CD14-positive monocyte (primary cell): ENCODE results near the gene SETBP1. TPM values are rescaled to one million over a fixed set of nuclear protein-coding genes. Genes with fewer than 3 reads are reported as not detected.

Experiments
- DNase-seq, 3 donors: peaks; one replicate each; pipeline ENCODE4 v3.0.0-alpha.2; 2011 to 2022
- H2AFZ ChIP-seq: 2 replicates; pipeline ENCODE4 v1.6.0; 2012; ENCODE audit warnings: mild to moderate bottlenecking, low read depth, low read length, inconsistent platforms; ENCODE audit not compliant: insufficient read depth, poor library complexity, severe bottlenecking
- H3K27ac ChIP-seq, 2 donors: 1 replicate in 1 of 2; 2 replicates in 1 of 2; pipeline ENCODE4 v1.5.1; 2012 to 2013; ENCODE audit warnings: low read length in 2 of 2, control low read depth in 1 of 2, inconsistent platforms in 1 of 2, low read depth in 1 of 2, mild to moderate bottlenecking in 1 of 2
- H3K27me3 ChIP-seq, 2 donors: one replicate each; pipeline versions ENCODE4 v1.6.0 to v1.6.1; 2011 to 2013; ENCODE audit warnings: low read length in 2 of 2; ENCODE audit not compliant: control insufficient read depth in 2 of 2, insufficient read depth in 2 of 2
- H3K36me3 ChIP-seq, 2 donors: replicated peaks in 1 of 2; 1 replicate in 1 of 2; 2 replicates in 1 of 2; pipeline versions ENCODE4 v1.5.1 to v1.6.1; 2012 to 2013; ENCODE audit warnings: low read length in 2 of 2, control low read depth in 1 of 2, inconsistent platforms in 1 of 2, mild to moderate bottlenecking in 1 of 2; ENCODE audit not compliant: insufficient read depth in 2 of 2, control insufficient read depth in 1 of 2
- H3K4me1 ChIP-seq, 2 donors: 1 replicate in 1 of 2; 2 replicates in 1 of 2; pipeline versions ENCODE4 v1.5.1 to v1.6.1; 2012 to 2013; ENCODE audit warnings: low read length in 2 of 2, control low read depth in 1 of 2, inconsistent platforms in 1 of 2, mild to moderate bottlenecking in 1 of 2, moderate library complexity in 1 of 2; ENCODE audit not compliant: insufficient read depth in 2 of 2, control insufficient read depth in 1 of 2
- H3K4me2 ChIP-seq: replicated peaks from 2 replicates; pipeline ENCODE3; 2012; ENCODE audit warnings: low read length, moderate library complexity, mild to moderate bottlenecking; ENCODE audit not compliant: poor library complexity, severe bottlenecking; ENCODE audit errors: extremely low read depth
- H3K4me3 ChIP-seq, 3 experiments: fragments of 200-600 bp in 1 of 3; sonication (generic) in 1 of 3; replicated peaks in 1 of 3; 1 replicate in 2 of 3; 2 replicates in 1 of 3; pipeline ENCODE4 v1.5.1; 2011 to 2013; ENCODE audit warnings: low read length in 3 of 3, mild to moderate bottlenecking in 3 of 3, control low read depth in 2 of 3, low read depth in 2 of 3, inconsistent platforms in 1 of 3, moderate library complexity in 1 of 3
- H3K79me2 ChIP-seq: 2 replicates; pipeline ENCODE4 v1.6.0; 2012; ENCODE audit warnings: mild to moderate bottlenecking, control low read depth, inconsistent platforms, low read length, moderate library complexity; ENCODE audit not compliant: insufficient read depth
- H3K9ac ChIP-seq: 2 replicates; pipeline ENCODE4 v1.6.0; 2017; ENCODE audit warnings: low read length, mild to moderate bottlenecking; ENCODE audit not compliant: insufficient read depth, poor library complexity, severe bottlenecking
- H3K9me3 ChIP-seq, 2 donors: replicated peaks in 1 of 2; 1 replicate in 1 of 2; 2 replicates in 1 of 2; pipeline versions ENCODE4 v1.5.1 to v1.6.1; 2012 to 2013; ENCODE audit warnings: low read length in 2 of 2, control low read depth in 1 of 2; ENCODE audit not compliant: control insufficient read depth in 1 of 2, insufficient read depth in 1 of 2
- H4K20me1 ChIP-seq: 2 replicates; pipeline ENCODE4 v1.6.0; 2012; ENCODE audit warnings: mild to moderate bottlenecking, low read length, control low read depth, moderate library complexity; ENCODE audit not compliant: insufficient read depth
- H3K27ac Mint-ChIP-seq, 7 donors: one replicate each; pipeline ENCODE4 v1.8.0; 2020; ENCODE audit warnings: mild to moderate bottlenecking in 7 of 7, mixed read lengths in 7 of 7, moderate library complexity in 6 of 7, inconsistent platforms in 2 of 7
- H3K27me3 Mint-ChIP-seq, 3 donors: one replicate each; pipeline ENCODE4 v1.8.0; 2021 to 2022; ENCODE audit warnings: low read depth in 3 of 3, mild to moderate bottlenecking in 3 of 3, mixed read lengths in 3 of 3, moderate library complexity in 3 of 3, inconsistent platforms in 1 of 3
- H3K36me3 Mint-ChIP-seq, 2 donors: one replicate each; pipeline ENCODE4 v1.8.0; 2020; ENCODE audit warnings: mixed read lengths in 2 of 2, inconsistent platforms in 1 of 2, mild to moderate bottlenecking in 1 of 2
- H3K4me1 Mint-ChIP-seq: one replicate; pipeline ENCODE4 v1.8.0; 2020; ENCODE audit warnings: mild to moderate bottlenecking, mixed read lengths
- H3K4me3 Mint-ChIP-seq, 2 donors: one replicate each; pipeline ENCODE4 v1.8.0; 2020; ENCODE audit warnings: mild to moderate bottlenecking in 2 of 2, mixed read lengths in 2 of 2, moderate library complexity in 1 of 2
- H3K9me3 Mint-ChIP-seq, 7 donors: one replicate each; pipeline ENCODE4 v1.8.0; 2020 to 2022; ENCODE audit warnings: mixed read lengths in 7 of 7, mild to moderate bottlenecking in 6 of 7, moderate library complexity in 6 of 7, inconsistent platforms in 2 of 7
- WGBS: methylation state at CpG from one replicate; pipeline ENCODE4 v1.1.5; 2013; ENCODE audit warnings: missing lambda C conversion rate; ENCODE audit not compliant: insufficient coverage; 5-methylcytosine and 5-hydroxymethylcytosine counted together
- intact Hi-C, 2 donors: fragments of 100-400 bp; cut with micrococcal nuclease; formaldehyde crosslinking; loops; one replicate each; pipeline versions ENCODE4 v1.15.0 to v1.15.1; 2023
- polyA plus RNA-seq, 3 donors: library from polyadenylated mRNA; depleted of rRNA in 1 of 3; unstranded in 2 of 3; stranded (reverse) in 1 of 3; fragments of 300-500 nt in 2 of 3; fragments of >200 nt in 1 of 3; fragmentation: Illumina TruSeq in 2 of 3; gene quantifications; 1 replicate in 2 of 3; 2 replicates in 1 of 3; pipeline ENCODE4 v1.2.3, GENCODE V29; 2012 to 2021
- TF ChIP-seq, protein P1 (sequence below): fragments of 200-600 bp; IDR thresholded peaks from one replicate; pipeline ENCODE4 v1.8.0; 2022; ENCODE audit warnings: antibody characterized with exemption, mild to moderate bottlenecking

SETBP1 gene
- polyA plus RNA-seq, 3 donors = 0.01 to 1.2 TPM; not detected in 1

DNA sequence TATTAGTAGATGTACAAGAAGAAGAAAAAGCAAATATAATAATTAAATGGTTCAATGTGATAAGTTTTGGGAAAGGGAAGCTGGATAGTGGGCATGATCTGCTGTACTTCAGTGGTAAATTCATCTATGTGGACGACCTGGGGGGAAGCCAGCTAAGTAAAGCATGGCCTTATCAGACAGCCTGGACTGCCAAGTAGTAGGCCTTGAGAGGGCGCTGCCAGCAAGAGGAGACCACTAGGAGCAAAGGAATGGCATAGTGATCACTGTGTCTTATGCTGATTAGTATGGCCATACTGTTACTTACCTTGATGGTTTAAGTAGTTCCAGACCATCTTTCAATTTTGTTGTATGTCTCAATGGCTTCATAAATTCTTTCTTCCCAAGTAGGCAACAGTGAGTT, 287.6 kb downstream of the SETBP1 start:
- intact Hi-C loops = no loop called here
- Histone ChIP-seq H3K9me3 (no peaks in the 10 kb centered on the region), H4K20me1 (no peaks in the 10 kb centered on the region), H3K79me2 (no peaks in the 10 kb centered on the region), H3K27ac (no peak overlapping the region), H2AFZ (no peak overlapping the region), H3K4me3 (no peak overlapping the region), H3K9ac (no peak overlapping the region), H3K27me3 (no peaks in the 10 kb centered on the region), H3K36me3 (no peaks in the 10 kb centered on the region), H3K4me2 (no peak overlapping the region), H3K4me1 (no peaks in the 10 kb centered on the region)
- H3K27ac Mint-ChIP-seq = no peak overlapping the region
- no peaks in the 10 kb centered on the region for H3K27me3 Mint-ChIP-seq
- peaks cover 7% of the 10 kb centered on the region for H3K4me1 Mint-ChIP-seq
- 100% methylated on average over 2 of the region's 2 CpGs for WGBS
- H3K9me3 Mint-ChIP-seq = peaks cover 0 to 2% (median 0%) of the 10 kb centered on the region in 7 donors
- no peak overlapping the region for H3K4me3 Mint-ChIP-seq
- no peak for DNase-seq
- TF ChIP-seq, protein P1, sequence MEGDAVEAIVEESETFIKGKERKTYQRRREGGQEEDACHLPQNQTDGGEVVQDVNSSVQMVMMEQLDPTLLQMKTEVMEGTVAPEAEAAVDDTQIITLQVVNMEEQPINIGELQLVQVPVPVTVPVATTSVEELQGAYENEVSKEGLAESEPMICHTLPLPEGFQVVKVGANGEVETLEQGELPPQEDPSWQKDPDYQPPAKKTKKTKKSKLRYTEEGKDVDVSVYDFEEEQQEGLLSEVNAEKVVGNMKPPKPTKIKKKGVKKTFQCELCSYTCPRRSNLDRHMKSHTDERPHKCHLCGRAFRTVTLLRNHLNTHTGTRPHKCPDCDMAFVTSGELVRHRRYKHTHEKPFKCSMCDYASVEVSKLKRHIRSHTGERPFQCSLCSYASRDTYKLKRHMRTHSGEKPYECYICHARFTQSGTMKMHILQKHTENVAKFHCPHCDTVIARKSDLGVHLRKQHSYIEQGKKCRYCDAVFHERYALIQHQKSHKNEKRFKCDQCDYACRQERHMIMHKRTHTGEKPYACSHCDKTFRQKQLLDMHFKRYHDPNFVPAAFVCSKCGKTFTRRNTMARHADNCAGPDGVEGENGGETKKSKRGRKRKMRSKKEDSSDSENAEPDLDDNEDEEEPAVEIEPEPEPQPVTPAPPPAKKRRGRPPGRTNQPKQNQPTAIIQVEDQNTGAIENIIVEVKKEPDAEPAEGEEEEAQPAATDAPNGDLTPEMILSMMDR = no peak
- H3K36me3 Mint-ChIP-seq = no peaks in the 10 kb centered on the region

GRCh38 chr18:44969214-44969795, 288.6 kb downstream of the SETBP1 start:
- no peak for DNase-seq
- H3K9me3 ChIP-seq = no peaks in the 10 kb centered on the region
- Mint-ChIP-seq H3K9me3 (peaks cover 0 to 2% (median 0%) of the 10 kb centered on the region in 7 donors), H3K4me3 (no peak overlapping the region), H3K4me1 (peaks cover 7% of the 10 kb centered on the region), H3K27me3 (no peaks in the 10 kb centered on the region), H3K27ac (no peak overlapping the region), H3K36me3 (no peaks in the 10 kb centered on the region)
- no peak overlapping the region for H3K4me2 ChIP-seq
- H3K9ac ChIP-seq = no peak overlapping the region
- no peaks in the 10 kb centered on the region for H4K20me1 ChIP-seq
- H3K4me1 ChIP-seq = no peaks in the 10 kb centered on the region
- H3K36me3 ChIP-seq = no peaks in the 10 kb centered on the region
- H3K4me3 ChIP-seq = no peak overlapping the region
- no peaks in the 10 kb centered on the region for H3K79me2 ChIP-seq
- no peak overlapping the region for H2AFZ ChIP-seq
- no peaks in the 10 kb centered on the region for H3K27me3 ChIP-seq
- intact Hi-C loops = no loop called here
- no CpG with 5 or more reads among the region's 5 CpGs for WGBS
- H3K27ac ChIP-seq = no peak overlapping the region
- TF ChIP-seq, protein P1 = no peak
